ENCODE results near the gene TIMM44. TPM values are rescaled to one million over a fixed set of nuclear protein-coding genes. Genes with fewer than 3 reads are reported as not detected.

The TIMM44 gene
- total and polyA plus RNA-seq, 2 donors from 2014 or later = 46.7 to 57.8 TPM

GRCh38 chr19:7983286-7983950 is 40.0 kb upstream of the TIMM44 start:
- H3K27me3 ChIP-seq (ENCODE audit: control insufficient read depth, insufficient read depth, low read length) = no peaks in the 10 kb centered on the region
- FAIRE-seq (no peak), DNase-seq (peak in 1 of 5 donors; percentile 60)
- no peak for TF ChIP-seq CTCF (IDR thresholded peaks at IDR 0.05; ENCODE audit: borderline replicate concordance, extremely low read depth, insufficient read depth)
- H3K4me3 ChIP-seq (ENCODE audit: low read length in 3 of 3) = no peak overlapping the region
- no peaks in the 10 kb centered on the region for H3K9me3 ChIP-seq (ENCODE audit: control insufficient read depth in 2 of 3, insufficient read depth in 1 of 3, low read length in 3 of 3)
- peaks cover 0 to 54% (median 43%) of the 10 kb centered on the region in 3 donors for H3K4me1 ChIP-seq (ENCODE audit: control insufficient read depth in 2 of 3, insufficient read depth in 2 of 3, low read depth in 1 of 3, low read length in 3 of 3)
- peaks cover 5 to 46% (median 7%) of the 10 kb centered on the region in 3 donors for H3K36me3 ChIP-seq (ENCODE audit: control insufficient read depth in 2 of 3, insufficient read depth in 3 of 3, low read length in 3 of 3)
- intact Hi-C loops (cut with DNase I) = no loop called here
- H3K27ac ChIP-seq (ENCODE audit: low read depth in 2 of 2, low read length in 2 of 2) = peak overlapping the region; percentile 79 to 81
- H3K9ac ChIP-seq (ENCODE audit: low read length in 3 of 3) = peak overlapping the region in 1 of 3 donors; percentile 28

- H3K4me3 ChIP-seq (ENCODE audit: low read length in 3 of 3) = no peak overlapping the region
- no peaks in the 10 kb centered on the region for H3K27me3 ChIP-seq (ENCODE audit: control insufficient read depth, insufficient read depth, low read length)
- intact Hi-C loops (cut with DNase I) = no loop called here
- FAIRE-seq (no peak), DNase-seq (peak; percentile 56 to 75 (median 66))
- TF ChIP-seq CTCF (IDR thresholded peaks at IDR 0.05; ENCODE audit: borderline replicate concordance, extremely low read depth, insufficient read depth) = no peak
- H3K4me1 ChIP-seq (ENCODE audit: control insufficient read depth in 2 of 3, insufficient read depth in 2 of 3, low read depth in 1 of 3, low read length in 3 of 3) = peaks cover 0 to 50% (median 49%) of the 10 kb centered on the region in 3 donors
- no peaks in the 10 kb centered on the region for H3K9me3 ChIP-seq (ENCODE audit: control insufficient read depth in 2 of 3, insufficient read depth in 1 of 3, low read length in 3 of 3)
- peaks cover 4 to 38% (median 5%) of the 10 kb centered on the region in 3 donors for H3K36me3 ChIP-seq (ENCODE audit: control insufficient read depth in 2 of 3, insufficient read depth in 3 of 3, low read length in 3 of 3)
- peak overlapping the region; percentile 79 to 81 for H3K27ac ChIP-seq (ENCODE audit: low read depth in 2 of 2, low read length in 2 of 2)
- H3K9ac ChIP-seq (ENCODE audit: low read length in 3 of 3) = peak overlapping the region in 1 of 3 donors; percentile 47
Measured at GRCh38 chr19:7982651-7983099, 39.2 kb upstream of the TIMM44 start.

- Histone ChIP-seq H3K27me3 (ENCODE audit: control insufficient read depth, insufficient read depth, low read length) (no peaks in the 10 kb centered on the region), H3K36me3 (ENCODE audit: control insufficient read depth in 2 of 3, insufficient read depth in 3 of 3, low read length in 3 of 3) (peaks cover 5 to 35% (median 7%) of the 10 kb centered on the region in 3 donors), H3K4me1 (ENCODE audit: control insufficient read depth in 2 of 3, insufficient read depth in 2 of 3, low read depth in 1 of 3, low read length in 3 of 3) (peaks cover 0 to 51% (median 44%) of the 10 kb centered on the region in 3 donors), H3K27ac (ENCODE audit: low read depth in 2 of 2, low read length in 2 of 2) (peak overlapping the region; percentile 61 to 81), H3K9ac (ENCODE audit: low read length in 3 of 3) (peak overlapping the region in 1 of 3 donors; percentile 47), H3K4me3 (ENCODE audit: low read length in 3 of 3) (no peak overlapping the region), H3K9me3 (ENCODE audit: control insufficient read depth in 2 of 3, insufficient read depth in 1 of 3, low read length in 3 of 3) (no peaks in the 10 kb centered on the region)
- intact Hi-C loops (cut with DNase I) = no loop called here
- FAIRE-seq = no peak
- TF ChIP-seq CTCF (IDR thresholded peaks at IDR 0.05; ENCODE audit: borderline replicate concordance, extremely low read depth, insufficient read depth) = no peak
- peak in 1 of 5 donors; percentile 45 for DNase-seq
Measured at GRCh38 chr19:7982103-7982502, 38.6 kb upstream of the TIMM44 start.

Data from kidney (tissue), 14 donors.